GM19397 (cell line): ENCODE results near the gene SLC1A3.

ENCODE experiments used
- ATAC-seq: cut with Tn5 transposase; IDR thresholded peaks from one replicate; pipeline ENCODE4 v1.9.1; 2021; ENCODE audit warnings: mild to moderate bottlenecking, moderate library complexity; ENCODE audit not compliant: unreplicated experiment

The SLC1A3 gene

GRCh38 chr5:36682499-36682898 lies 76.1 kb downstream of the SLC1A3 start:
- ATAC-seq, result no peak

- no peak for ATAC-seq
These were observed 77.5 kb downstream of the SLC1A3 start for GRCh38 chr5:36683821-36684434.

DNA sequence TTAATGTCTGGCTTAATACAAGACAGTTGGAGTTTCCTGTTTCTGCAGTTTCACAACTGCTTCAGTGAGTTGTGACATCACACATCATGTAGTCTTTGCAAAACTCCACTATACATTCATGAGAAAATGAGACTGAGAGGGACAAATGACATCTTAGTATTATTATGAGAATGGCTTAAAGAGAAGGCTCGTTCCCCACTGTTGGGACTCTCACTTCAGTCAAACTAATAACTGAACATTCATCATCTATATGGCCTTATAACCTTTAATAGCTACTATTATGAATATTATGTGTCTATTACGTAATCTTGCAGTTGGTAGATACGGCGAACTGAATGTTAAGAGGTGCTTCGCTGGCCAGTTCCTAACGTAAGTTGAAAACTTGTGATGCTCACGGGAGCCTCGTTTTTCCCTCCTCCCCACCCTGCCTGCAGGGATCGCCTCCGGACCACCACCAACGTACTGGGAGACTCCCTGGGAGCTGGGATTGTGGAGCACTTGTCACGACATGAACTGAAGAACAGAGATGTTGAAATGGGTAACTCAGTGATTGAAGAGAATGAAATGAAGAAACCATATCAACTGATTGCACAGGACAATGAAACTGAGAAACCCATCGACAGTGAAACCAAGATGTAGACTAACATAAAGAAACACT lies 79.4 kb downstream of the SLC1A3 start:
- ATAC-seq, result no peak

GRCh38 chr5:36686881-36687280 lies 80.5 kb downstream of the SLC1A3 start:
- ATAC-seq, result no peak

GRCh38 chr5:36688722-36689121 lies 82.3 kb downstream of the SLC1A3 start:
- no peak for ATAC-seq

DNA sequence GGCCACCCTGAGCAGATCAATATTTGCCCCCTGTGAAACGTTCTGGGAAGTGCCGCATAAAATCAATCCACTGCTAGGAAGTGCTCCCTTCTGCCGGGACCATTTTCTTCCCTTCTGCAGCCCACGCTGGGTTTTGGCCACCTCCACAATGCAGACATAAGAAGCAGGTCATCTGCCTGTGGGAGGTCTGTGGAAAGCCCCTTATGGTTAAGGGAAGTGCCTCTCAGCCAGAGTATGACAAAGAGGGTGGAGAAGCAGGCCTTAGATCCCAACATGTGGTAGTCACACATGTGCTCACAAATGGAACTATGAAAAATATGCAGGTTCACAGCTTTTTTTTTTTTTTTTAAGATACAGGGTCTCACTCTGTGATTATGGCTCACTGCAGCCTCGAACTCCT lies 82.8 kb downstream of the SLC1A3 start:
- no peak for ATAC-seq

DNA sequence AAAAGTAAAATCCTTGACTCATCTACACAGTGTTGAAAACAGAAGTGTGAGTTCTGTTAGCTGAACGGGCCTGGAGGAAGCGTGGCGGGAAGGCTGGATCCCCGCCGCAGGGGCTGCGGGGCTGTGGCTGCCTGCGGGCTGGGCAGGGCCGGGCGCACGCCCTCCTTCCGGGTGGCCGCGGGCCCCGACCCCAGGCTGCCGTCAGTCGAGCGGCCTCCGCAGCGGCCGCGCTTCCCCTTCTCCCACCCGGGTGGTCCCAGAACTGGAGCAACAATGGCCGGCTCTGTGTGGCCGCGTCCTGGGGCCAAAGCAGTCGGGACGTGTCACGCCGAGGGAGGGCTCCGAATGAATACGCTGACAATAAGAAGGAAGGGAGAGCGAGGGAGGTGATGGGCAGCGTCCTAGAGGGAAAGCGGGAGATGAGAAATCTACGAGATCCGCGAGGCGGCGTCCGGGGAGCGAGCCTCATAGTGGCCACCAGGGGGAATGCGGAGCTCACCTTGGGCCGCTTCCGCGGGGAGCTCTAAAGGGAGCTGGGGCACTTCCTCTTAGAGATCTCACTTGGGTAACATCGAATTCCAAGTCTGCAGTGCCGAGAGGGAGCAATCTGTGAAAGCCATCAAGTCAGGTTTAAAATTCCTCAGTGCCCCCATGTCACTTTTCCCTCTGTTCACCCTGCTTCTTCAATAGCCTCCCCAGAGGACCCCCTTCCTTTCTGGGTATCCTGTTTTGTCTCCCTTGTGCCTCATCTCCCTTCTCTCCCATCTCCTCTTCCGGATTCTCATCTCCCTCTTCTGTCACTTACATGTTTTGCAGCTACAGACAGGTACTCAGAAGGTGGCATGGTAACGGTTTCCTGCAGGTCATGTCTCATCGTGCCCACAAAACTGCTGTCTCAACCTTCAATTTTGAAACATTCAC lies 83.9 kb downstream of the SLC1A3 start:
- peak; percentile 76 for ATAC-seq

DNA sequence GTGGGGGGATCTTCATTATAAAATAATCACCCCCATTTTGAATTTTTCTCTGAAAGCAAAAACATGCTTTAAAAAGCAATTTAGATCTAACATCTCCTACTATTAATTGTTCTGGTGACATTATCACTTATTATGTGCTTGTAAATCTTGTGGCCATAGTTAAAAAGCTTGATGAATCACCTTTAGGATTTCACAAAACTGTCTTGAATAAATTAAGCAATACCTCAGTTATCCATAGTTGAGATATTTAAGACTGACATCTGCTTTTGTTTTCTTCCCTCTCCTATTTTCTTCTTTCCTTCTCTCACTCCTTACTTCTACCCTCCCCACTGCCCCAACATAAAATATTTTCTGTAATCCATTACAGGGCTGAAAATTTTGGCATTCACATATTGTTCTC lies 84.8 kb downstream of the SLC1A3 start:
- no peak for ATAC-seq

GRCh38 chr5:36691696-36692371 lies 85.4 kb downstream of the SLC1A3 start:
- ATAC-seq, result no peak

DNA sequence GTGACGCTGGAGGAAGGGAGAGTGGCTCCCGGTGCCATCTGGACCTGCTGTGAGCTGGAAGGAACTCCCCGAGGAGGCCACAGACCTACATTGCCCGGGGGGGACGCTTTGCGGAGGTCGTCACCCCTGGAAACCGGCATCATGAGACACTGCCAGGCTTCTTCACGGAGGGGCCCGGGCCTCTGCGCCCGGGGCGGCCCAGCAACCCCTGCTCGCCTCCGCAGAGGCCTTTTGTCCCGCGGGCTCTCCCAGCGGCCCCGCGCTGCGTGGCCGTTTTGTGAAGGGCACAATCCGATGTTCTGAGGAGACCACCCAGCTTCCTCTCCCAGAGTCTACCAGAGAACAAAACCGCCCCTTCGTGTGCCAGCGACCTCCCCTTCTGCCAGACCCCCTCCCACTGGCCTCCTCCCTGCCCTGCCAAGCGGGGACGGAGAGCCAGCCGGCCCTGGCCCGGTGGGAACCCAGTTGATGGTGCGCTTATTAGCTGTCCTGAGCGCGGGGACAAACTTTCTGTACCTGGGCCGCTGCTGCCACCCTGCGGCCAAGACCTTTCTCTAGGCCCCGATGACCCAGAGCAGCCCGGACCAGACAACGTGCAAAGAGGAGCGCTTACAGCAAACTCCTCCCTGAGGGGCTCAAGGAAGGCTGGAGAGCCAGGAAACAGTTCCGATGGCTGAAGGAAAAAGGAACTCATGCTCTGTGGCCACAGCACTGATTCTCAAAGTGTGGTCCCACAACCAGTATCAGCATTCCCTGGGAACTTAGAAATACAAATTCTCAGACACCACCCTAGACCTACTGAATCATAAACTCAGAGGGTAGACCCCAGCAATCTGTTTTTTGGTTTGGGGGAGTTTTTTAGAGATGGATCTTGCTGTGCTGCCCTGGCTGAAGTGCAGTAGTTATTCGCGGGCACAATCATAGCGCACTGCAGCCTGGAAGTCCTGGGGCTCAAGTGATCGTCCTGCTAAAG lies 86.7 kb downstream of the SLC1A3 start:
- peak; percentile 65 for ATAC-seq

DNA sequence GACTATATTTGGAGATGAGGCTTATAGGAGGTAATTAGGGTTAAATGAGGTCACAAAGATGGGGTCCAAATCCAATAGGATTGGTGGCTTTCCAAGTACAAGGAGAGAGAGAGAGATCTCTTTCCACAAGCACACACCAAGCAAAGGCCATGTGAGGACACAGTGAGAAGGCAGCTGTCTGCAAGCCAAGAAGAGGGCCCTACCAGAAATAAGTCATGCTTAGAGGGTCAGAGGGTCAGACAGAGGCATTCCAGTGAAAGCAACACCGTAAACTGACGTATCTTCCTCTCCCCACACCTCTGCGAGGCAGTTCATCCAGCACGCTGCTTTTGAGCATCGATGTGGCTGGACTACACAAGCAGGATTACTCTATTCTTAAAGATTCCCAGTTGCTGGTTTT lies 87.9 kb downstream of the SLC1A3 start:
- ATAC-seq, result no peak

- peak; percentile 43 for ATAC-seq
These were observed 89.8 kb downstream of the SLC1A3 start for GRCh38 chr5:36696059-36696673.

- ATAC-seq, result no peak
These were observed 91.6 kb downstream of the SLC1A3 start for GRCh38 chr5:36698031-36698430.

- peak; percentile 95 for ATAC-seq
These were observed 94.8 kb downstream of the SLC1A3 start for GRCh38 chr5:36701085-36701698.

GRCh38 chr5:36703245-36703860 lies 96.9 kb downstream of the SLC1A3 start:
- no peak for ATAC-seq

DNA sequence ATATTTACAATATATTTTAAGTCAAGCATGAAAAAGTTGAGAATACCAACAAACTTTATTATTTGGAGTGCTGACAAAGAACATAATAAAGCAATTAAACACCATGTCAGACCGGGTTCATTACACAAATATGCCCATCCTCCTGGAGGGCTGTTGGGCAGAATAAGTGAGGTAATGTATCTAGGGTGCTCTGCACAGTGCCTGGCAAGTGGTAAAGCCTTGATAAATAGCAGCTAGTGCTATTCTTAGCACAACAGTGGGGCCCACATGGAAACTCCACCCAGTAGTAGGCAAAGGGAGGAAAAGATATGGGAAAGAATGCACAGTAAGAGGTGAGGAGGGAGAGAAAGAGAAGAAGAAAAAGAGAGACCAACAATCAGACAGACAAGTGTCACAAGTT lies 97.7 kb downstream of the SLC1A3 start:
- no peak for ATAC-seq

DNA sequence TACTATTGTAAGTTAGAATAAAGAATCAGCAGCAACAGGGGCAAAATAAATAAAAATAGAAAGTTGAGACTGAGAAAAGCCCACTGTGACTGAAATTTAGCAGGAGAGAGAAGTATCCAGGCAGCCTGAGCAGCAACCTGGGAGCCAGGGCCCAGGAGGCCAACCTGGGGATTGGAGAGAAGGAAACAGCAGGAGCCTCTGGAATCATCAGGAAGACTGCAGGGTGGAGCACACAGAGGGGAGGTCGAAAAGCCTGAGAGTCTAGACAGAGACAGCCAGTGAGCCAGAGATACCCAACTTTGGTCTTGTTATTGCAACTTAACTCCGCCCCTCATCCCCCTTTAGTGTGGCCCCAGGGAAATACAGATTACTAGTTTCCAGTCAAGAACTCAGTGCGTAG lies 98.6 kb downstream of the SLC1A3 start:
- no peak for ATAC-seq

DNA sequence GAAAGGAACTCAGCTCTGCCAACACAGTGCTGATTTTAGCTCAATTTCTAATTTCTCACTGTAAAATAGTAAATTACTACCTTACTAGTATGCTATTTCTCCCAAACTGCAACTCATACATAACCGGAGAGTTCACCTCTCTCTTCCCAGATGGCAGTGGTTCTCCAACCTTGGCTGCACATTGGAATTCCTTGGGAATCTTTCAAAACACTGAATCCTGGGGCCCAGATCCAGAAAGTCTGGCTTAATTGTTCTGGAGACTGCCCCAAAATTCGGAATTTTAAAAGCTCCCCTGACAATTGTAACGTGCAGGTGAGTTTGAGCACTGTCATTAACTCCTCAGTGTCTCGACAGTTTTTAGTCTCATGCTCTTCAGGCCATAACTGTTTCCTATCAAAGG lies 100.3 kb downstream of the SLC1A3 start:
- no peak for ATAC-seq

DNA sequence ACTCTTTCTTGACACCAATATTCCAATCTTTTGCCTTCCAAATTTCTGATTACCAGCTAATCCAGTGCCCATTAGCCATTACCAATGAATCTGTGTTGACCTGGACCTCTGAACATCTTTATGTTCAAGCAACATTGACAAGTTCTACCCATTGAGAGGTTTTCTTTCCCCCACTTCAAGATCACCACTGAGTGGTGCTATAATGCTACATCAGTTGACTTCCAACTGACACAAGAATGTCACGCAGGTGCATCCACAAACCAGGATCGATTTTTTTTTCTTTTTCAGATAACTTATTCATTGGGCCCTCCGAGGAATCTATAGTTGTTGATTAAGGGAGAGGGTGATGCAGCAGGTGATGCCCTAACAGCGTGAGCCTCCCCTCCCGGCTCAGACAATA lies 102.6 kb downstream of the SLC1A3 start:
- no peak for ATAC-seq
